HG03571 (cell line): ENCODE results near the gene RNU5B-1.

Experiments
- ATAC-seq: cut with Tn5 transposase; IDR thresholded peaks from one replicate; pipeline ENCODE4 v1.9.1; 2021; ENCODE audit not compliant: unreplicated experiment

The RNU5B-1 gene

DNA sequence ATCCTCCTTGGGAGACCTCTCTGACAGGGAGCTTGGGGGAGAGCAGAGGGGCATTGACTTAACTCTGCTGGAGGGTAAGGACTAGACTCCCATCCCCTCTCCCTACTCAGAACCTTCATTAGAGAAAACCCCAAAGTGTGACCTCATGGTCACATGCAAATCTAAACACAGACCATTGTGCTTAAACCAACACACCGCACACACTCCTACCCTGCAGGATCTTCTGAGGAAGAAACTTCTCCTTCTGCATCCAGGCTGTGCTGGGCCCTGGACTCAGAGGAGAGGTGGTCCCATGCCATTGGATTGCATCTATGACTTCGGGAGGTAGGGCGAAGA, 17.0 kb upstream of the RNU5B-1 start:
- ATAC-seq: no peak

DNA sequence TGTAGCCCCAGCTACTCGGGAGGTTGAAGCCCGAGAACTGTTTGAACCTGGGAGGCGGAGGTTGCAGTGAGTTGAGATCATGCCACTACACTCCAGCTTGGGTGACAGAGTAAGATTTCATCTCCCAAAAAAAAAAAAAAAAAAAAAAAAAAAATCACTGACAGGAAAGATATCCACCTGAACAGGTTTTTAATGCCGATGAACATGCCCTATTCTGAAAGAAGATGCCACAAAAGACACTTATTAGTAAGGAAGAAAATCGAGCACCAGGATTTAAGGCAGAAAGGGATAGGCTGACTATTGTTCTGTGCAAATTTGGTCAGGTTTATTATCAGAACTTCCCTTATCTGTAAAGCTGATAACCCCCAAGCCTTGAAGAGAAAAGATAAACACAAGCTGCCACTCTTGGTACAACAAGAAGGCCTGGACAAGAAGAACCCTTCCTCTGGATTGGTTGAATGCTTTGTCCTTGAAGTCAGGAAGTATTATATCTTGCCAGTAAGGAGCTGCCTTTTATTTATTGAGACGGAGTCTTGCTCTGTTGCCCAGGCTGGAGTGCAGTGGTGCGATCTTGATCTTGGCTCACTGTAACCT, 15.1 kb upstream of the RNU5B-1 start:
- ATAC-seq: no peak

- no peak for ATAC-seq
These were observed 14.2 kb upstream of the RNU5B-1 start for GRCh38 chr15:65290228-65290627.

GRCh38 chr15:65292938-65293518, 11.4 kb upstream of the RNU5B-1 start:
- no peak for ATAC-seq

DNA sequence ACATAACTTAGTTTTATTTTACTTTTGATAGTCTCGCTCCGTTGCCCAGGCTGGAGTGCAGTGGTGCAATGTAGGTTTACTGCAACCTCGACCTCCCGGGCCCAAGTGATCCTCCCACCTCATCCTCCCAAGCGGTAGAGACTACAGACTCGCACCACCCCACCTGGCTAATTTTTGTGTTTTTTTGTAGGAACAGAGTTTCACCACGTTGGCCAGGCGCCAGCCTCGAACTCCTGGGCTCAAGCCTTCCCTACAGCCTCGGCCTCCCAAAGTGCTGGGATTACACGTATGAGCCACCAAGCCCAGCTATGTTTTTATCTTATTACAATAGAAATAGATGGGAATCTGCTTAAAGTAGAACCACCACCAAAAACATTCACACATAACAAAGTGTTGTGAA, 5.7 kb upstream of the RNU5B-1 start:
- ATAC-seq: no peak

DNA sequence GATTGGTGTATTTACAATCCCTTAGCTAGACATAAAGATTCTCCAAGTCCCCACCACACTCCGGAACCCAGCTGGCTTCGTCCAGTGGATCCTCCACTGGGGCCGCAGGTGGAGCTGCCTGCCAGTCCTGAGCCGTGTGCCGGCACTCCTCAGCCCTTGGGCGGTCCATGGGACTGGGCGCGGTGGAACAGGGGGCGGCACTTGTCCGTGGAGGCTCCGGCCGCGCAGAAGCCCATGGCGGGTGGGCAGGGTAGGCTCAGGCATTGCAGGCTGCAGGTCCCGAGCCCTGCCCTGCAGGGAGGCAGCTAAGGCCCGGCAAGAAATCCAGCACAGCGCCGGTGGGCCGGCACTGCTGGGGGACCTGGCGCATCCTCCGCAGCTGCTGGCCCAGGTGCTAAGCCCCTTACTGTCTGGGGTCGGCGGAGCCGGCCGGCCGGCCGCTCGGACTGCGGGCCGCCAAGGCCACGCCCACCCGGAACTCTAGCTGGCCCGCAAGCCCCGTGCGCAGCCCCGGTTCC, 3.5 kb upstream of the RNU5B-1 start:
- ATAC-seq: no peak

GRCh38 chr15:65302061-65302460, 2.4 kb upstream of the RNU5B-1 start:
- ATAC-seq: no peak

DNA sequence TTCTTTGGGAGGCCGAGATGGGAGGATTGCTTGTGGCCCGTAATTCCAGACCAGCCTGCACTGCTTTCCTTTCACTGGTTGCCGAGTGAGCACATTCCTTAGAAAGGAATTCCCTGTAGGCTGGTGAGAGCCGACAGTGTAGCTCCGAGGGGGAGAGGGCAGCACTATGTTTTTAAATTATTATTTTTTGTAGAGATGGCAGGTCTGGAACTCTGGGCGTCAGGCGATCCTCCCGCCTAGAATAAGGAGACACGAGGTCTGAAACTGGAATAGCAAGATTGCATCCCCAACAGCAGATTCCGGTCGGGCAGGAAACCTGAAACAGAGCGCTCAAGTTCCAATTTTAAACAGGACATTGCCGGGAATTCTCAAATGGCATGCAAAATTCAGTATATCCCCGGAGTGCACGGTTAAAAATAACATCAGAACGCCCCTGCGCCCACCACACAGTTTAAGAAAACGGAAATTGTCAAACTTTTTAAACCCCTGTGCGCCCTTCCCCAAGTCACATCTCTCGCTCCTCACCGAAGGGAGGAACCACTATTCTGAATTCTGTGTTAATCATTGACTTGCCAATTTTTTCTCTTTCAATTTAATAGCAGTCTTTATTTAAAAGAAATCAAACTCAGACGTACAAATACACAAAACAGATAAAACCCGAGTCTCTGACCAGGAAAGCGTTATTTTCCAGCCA, 643 bp upstream of the RNU5B-1 start:
- ATAC-seq: peak; percentile 3

DNA sequence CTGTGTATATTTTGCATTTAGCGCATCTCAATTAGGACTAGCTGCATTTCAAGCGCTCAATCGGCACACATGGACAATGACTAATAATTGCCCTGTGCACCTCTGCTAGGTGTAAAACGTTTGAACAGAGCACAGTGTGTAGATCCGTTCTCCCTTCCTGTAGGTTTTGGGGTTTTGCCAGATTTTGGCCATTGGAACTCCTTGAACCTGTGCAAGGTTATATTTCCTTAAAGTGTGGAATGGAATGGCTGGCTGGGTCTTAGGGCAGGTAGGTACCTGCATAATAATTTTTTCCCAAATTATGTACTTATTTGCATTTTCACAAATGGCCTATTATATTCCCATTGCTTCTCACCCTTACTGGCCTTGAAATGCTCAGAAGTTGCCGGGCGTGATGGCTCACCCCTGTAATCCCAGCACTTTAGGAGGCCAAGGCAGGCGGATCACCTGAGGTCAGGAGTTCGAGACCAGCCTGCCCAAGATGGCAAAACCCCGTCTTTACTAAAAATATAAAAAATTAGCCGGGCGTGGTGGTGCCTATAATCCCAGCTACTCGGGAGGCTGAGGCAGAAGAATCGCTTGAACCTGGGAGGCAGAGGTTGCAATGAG, 777 bp downstream of the RNU5B-1 start:
- no peak for ATAC-seq

- ATAC-seq: no peak
These were observed 1.3 kb downstream of the RNU5B-1 start for GRCh38 chr15:65305776-65306175.

DNA sequence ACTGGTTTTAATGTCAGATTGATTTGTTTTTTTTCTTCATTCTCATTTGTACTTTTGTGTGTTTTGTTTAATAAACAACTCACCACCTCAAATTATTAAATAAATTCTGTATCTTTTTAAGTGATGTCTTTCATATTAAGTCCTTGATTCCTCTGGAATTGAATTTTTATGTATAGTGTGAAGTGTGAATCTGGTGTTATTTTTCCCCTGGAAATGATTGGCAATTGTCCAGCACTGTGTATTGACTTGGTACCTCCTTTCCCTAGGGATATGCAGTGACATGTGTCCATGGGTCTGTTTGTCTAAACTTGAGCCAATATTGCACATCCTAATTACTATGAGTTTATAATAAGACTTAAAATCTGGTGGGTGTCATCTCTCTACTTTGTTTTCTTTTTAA, 2.1 kb downstream of the RNU5B-1 start:
- ATAC-seq: no peak

- ATAC-seq: no peak
These were observed 3.5 kb downstream of the RNU5B-1 start for GRCh38 chr15:65307978-65308377.

GRCh38 chr15:65309882-65310418, 5.5 kb downstream of the RNU5B-1 start:
- ATAC-seq: no peak

DNA sequence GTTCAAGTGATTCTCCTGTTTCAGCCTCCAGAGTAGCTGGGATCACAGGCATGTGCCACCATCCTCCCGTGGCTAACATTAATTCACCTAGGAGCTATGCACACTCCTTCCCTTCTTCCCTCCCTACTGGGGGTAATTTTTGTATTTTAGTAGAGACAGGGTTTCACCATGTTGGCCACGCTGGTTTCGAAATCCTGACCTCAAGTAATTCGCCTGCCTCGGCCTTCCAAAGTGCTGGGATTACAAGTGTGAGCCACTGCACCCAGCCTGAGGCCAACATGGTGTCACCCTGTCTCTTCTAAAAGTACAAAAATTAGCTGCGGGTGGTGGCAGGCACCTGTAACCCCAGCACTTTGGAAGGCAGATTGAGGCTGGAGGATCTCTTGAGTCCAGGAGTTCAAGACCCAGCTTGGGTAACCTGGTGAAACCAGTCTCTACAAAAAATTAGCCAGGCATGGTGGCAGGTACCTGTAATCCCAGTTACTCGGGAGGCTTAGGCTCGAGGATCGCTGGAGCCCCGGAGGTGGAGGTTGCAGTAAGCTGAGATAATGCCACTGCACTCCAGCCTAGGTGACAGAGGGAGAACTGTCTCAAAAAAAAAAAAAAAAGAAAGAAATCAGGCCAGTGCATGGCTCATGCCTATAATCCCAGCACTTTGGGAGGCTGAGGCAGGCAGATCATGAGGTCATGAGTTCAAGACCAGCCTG, 6.1 kb downstream of the RNU5B-1 start:
- no peak for ATAC-seq

- no peak for ATAC-seq
These were observed 7.3 kb downstream of the RNU5B-1 start for GRCh38 chr15:65311760-65312159.

DNA sequence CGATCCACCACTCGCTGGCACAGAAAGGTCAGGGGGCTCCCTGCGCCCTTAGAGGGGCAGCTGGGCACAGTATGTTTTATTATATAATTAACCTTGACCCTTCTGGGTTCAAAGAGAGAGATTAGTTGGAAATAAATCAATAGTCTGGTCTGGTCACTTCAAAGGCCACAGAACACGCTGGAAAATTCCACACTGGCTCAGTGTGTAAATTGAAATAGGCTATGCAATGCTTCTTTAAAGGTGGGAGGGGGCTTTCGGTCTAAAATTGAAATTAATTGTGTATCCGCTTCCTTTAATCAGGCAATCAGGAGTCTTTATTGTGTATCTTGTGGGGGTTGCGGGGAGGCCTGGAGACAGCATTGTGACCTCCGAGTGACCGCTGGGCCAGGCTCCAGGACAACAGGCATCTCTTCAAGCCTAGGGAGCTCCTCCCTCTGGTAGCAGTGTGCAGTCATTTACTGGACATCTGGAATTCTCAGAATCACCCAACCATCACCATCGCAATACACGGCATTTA, 8.0 kb downstream of the RNU5B-1 start:
- no peak for ATAC-seq

DNA sequence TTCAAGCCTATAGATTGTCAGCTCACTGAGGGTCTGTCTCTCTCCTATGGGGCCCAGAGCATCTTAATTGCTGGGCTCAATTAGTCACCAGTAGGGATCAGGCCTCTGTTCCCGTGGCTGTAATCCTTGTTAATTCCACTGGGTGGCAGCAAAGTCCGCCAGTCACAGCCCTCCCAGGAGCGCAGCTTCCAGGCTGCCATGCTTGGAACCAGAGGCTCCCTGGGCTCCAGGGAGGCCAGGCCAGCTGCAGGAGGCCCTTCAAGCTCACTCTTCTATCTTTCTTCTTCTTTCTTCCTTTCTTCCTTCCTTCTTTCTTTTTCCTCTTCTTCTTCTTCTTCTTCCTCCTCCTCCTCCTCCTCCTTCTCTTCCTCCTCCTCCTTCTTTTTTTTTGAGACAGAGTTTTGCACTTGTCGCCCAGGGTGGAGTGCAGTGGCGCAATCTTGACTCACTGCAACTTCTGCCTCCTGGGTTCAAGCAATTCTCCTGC, 14.4 kb downstream of the RNU5B-1 start:
- ATAC-seq: no peak

DNA sequence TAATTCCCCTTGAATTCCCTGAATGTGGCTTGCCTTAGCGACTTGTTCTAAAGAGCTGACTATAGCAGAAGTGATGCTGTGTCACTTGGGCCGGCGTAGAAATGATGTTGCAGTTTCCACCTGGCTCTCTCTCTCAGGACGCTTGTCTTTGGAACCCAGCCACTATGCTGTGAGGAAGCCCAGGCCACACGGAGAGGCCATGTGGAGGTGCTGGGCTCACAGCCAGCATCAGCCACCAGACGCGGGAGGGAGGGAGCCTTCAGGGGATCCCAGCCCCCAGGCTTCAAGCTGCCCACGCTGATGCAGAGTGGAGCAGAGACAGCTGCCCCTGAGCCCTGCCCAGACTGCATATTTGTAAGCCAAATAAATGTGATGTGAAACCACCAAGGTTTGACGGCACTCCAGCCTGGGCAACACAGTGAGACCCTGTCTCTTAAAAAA, 18.6 kb downstream of the RNU5B-1 start:
- no peak for ATAC-seq

DNA sequence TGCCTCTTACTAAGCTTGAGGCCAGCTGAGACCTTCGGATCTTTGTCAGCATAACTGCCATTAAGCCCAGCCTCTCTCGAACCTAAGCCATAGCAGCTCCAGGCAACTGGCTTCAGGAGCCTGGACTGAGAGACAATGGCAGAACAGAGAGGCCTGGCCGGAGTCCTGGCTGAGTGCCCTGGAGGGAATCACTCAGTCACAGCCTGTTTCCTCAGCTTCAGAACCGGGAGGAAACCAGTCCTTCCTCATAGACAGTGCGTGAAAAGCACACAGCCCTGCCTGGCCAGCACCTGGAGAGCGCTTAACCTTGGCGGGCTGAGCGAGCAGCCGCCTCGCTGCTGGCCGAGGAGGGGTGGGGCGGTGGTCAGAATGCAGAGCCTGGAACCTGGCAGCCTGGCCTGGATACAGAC, 21.6 kb downstream of the RNU5B-1 start:
- ATAC-seq: no peak

- ATAC-seq: no peak
These were observed 22.3 kb downstream of the RNU5B-1 start for GRCh38 chr15:65326818-65327217.
